ENCODE measurements around the gene ERRFI1.

ERRFI1 gene

GRCh38 chr1:7962636-7963377 lies 63.3 kb downstream of the ERRFI1 start:
- H3K4me3 ChIP-seq (ENCODE audit: control insufficient read depth, low read depth, low read length) = peak overlapping the region; percentile 97
- no peak for DNase-seq (ENCODE audit: low read depth)
- TF ChIP-seq, protein P1, sequence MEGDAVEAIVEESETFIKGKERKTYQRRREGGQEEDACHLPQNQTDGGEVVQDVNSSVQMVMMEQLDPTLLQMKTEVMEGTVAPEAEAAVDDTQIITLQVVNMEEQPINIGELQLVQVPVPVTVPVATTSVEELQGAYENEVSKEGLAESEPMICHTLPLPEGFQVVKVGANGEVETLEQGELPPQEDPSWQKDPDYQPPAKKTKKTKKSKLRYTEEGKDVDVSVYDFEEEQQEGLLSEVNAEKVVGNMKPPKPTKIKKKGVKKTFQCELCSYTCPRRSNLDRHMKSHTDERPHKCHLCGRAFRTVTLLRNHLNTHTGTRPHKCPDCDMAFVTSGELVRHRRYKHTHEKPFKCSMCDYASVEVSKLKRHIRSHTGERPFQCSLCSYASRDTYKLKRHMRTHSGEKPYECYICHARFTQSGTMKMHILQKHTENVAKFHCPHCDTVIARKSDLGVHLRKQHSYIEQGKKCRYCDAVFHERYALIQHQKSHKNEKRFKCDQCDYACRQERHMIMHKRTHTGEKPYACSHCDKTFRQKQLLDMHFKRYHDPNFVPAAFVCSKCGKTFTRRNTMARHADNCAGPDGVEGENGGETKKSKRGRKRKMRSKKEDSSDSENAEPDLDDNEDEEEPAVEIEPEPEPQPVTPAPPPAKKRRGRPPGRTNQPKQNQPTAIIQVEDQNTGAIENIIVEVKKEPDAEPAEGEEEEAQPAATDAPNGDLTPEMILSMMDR (IDR thresholded peaks at IDR 0.05; ENCODE audit: control insufficient read depth, insufficient read depth, low read depth, low read length, missing control alignments) = no peak

DNA sequence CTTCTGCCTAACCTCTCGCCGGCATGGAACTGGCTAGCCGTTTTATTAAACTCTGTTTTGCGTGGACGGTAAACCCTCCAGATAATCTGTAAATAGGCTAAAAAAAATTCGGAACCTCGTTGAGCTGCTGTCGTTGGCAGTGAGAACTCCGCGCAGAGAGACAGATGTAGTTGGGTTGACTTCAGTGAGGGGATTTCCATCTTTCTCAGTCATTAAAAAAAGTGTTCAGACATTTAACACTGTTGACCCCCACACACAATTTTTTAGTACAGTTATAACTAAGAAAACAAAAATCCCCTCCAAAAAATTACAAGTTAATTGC lies 64.1 kb downstream of the ERRFI1 start:
- no peak for DNase-seq (ENCODE audit: low read depth)
- H3K4me3 ChIP-seq (ENCODE audit: control insufficient read depth, low read depth, low read length) = peak overlapping the region; percentile 97
- TF ChIP-seq, protein P1 (IDR thresholded peaks at IDR 0.05; ENCODE audit: control insufficient read depth, insufficient read depth, low read depth, low read length, missing control alignments) = no peak
